Measurements from ENCODE around the gene XPR1. TPM values are rescaled to one million over a fixed set of nuclear protein-coding genes. Genes with fewer than 3 reads are reported as not detected.

The XPR1 gene
- total RNA-seq, 2 donors from 2014 or later, result 18.6 to 18.9 TPM

DNA sequence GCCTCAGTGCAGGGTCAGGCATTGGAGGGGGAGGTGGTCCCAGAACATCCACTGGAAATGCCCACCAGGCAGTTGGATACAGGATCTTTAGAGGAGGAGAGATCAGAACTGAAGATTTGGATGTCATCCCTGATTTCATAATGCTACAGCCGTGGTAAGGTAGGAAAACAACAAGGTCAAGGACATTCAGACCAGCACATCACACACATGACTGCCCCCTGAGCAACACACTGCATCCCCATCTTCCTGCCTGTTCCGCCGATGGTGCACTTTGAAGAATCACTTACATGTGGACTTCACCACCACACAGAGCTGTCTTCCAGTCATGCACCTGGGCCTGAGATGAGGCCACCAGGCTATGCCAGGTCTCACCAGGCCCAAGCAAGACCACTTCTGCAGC lies 297.6 kb downstream of the XPR1 start:
- H3K9me3 ChIP-seq (ENCODE audit: control insufficient read depth, low read length, poor library complexity, severe bottlenecking), result no peaks in the 10 kb centered on the region
- Mint-ChIP-seq H3K4me1 (peaks cover 7% of the 10 kb centered on the region), H3K4me3 (no peak overlapping the region), H3K27me3 (peaks cover 6% of the 10 kb centered on the region), H3K36me3 (ENCODE audit: low read depth) (no peaks in the 10 kb centered on the region), H3K27ac (no peak overlapping the region)
- ATAC-seq (no peak), DNase-seq (no peak)

DNA sequence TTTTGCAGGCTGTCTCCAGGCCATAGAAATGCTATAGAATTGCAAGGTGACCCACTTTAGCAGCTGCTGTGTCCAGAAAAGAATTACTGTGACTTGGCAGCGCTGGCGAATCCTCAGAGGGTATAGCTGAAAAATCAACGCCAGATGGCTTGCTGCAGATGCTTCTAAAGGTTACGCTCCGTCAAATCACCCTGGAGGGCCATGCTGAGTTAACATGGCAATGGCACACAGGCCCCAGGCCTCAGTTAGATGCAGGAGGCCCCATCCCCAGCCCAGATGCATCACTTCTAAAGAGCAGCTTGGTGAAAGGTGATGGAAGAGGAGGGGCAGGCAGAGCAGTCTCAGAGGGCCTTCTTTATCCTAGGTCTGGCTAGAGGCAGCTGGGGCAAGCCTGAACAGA lies 298.9 kb downstream of the XPR1 start:
- H3K4me3 Mint-ChIP-seq, result no peak overlapping the region
- DNase-seq (no peak), ATAC-seq (no peak)
- H3K9me3 ChIP-seq (ENCODE audit: control insufficient read depth, low read length, poor library complexity, severe bottlenecking), result no peaks in the 10 kb centered on the region
- H3K4me1 Mint-ChIP-seq, result peaks cover 11% of the 10 kb centered on the region
- H3K27ac Mint-ChIP-seq, result no peak overlapping the region
- no peaks in the 10 kb centered on the region for H3K36me3 Mint-ChIP-seq (ENCODE audit: low read depth)
- no peaks in the 10 kb centered on the region for H3K27me3 Mint-ChIP-seq

- Mint-ChIP-seq H3K4me1 (peaks cover 11% of the 10 kb centered on the region), H3K27me3 (no peaks in the 10 kb centered on the region), H3K36me3 (ENCODE audit: low read depth) (no peaks in the 10 kb centered on the region), H3K27ac (no peak overlapping the region), H3K4me3 (no peak overlapping the region)
- DNase-seq (no peak), ATAC-seq (no peak)
- no peaks in the 10 kb centered on the region for H3K9me3 ChIP-seq (ENCODE audit: control insufficient read depth, low read length, poor library complexity, severe bottlenecking)
Measured at GRCh38 chr1:180931529-180931928, 299.7 kb downstream of the XPR1 start.

- H3K4me3 Mint-ChIP-seq, result no peak overlapping the region
- DNase-seq (no peak), ATAC-seq (no peak)
- no peaks in the 10 kb centered on the region for H3K27me3 Mint-ChIP-seq
- no peaks in the 10 kb centered on the region for H3K9me3 ChIP-seq (ENCODE audit: control insufficient read depth, low read length, poor library complexity, severe bottlenecking)
- H3K4me1 Mint-ChIP-seq, result peaks cover 9% of the 10 kb centered on the region
- no peak overlapping the region for H3K27ac Mint-ChIP-seq
- H3K36me3 Mint-ChIP-seq (ENCODE audit: low read depth), result no peaks in the 10 kb centered on the region
Measured at GRCh38 chr1:180932378-180932777, 300.6 kb downstream of the XPR1 start.

DNA sequence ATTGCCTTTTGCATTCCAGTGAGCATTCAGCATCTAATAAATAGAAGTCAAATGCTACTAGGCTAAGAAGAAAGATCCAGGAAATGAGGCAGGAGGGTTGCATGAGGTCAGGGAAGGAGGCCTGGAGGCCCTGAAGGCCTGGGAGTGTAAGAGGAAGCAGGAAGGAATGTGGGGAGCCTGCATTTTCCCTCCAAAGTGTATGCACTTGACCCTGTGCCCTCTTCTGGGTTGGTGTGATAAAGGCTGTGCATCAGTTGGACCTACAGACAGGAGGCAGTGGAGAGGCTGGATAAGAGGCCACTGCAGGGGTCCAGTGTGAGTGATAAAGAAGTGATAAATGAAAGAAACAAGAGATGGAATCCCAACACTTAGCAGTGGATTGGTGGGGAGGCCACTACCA lies 301.3 kb downstream of the XPR1 start:
- Mint-ChIP-seq H3K27ac (no peak overlapping the region), H3K4me3 (no peak overlapping the region), H3K4me1 (peaks cover 9% of the 10 kb centered on the region), H3K27me3 (peaks cover 7% of the 10 kb centered on the region), H3K36me3 (ENCODE audit: low read depth) (no peaks in the 10 kb centered on the region)
- ATAC-seq, result no peak
- H3K9me3 ChIP-seq (ENCODE audit: control insufficient read depth, low read length, poor library complexity, severe bottlenecking), result no peaks in the 10 kb centered on the region
- DNase-seq, result no peak

- Mint-ChIP-seq H3K27ac (no peak overlapping the region), H3K4me3 (no peak overlapping the region), H3K36me3 (ENCODE audit: low read depth) (no peaks in the 10 kb centered on the region), H3K27me3 (peaks cover 14% of the 10 kb centered on the region), H3K4me1 (peaks cover 11% of the 10 kb centered on the region)
- ATAC-seq, result no peak
- H3K9me3 ChIP-seq (ENCODE audit: control insufficient read depth, low read length, poor library complexity, severe bottlenecking), result no peaks in the 10 kb centered on the region
- no peak for DNase-seq
Measured at GRCh38 chr1:180934563-180934962, 302.7 kb downstream of the XPR1 start.

GRCh38 chr1:180935326-180936109 lies 303.7 kb downstream of the XPR1 start:
- no peak for ATAC-seq

DNA sequence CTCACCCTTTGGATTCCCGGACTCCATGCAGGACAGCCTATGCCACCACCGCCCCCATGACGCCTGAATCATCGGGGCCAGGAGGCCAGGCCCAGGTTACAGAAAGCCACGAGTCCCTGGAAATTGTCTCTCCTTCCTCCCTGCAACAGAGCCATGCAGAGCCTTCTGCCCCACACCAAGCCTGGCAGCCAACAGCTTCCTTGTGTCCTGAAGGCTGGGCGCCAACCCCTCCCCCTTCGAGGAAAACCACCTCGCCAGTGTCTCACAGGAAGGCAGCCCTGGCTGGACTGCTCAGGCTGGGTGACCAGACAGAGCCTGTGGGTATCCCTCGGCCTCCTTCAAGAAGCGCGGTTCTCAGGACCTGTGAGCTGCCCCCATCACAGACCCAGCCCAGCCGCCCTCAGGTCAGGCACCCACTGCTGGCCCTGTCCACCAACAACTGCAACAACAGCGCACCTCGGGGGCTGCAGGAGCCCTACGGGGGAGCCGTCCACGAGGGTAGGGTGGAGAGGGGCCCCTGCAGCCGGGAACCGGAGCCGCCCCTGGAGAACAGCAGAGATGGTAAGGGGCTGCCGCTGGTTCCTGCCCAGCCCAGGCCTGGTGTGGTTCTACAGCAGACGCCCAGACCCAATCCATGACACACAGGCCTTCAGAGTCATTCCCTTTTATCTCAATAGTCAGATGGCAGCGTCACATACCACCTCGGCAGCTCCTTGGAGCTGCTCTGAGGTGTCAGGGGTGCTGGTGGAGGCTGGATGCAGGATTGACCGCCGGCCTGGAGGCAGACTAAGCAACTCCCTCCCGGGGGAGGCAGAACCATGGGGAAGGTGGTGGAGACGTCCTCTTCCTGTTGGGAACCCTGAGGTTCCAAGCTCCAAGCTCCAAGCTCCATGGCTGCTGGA lies 304.5 kb downstream of the XPR1 start:
- no peak overlapping the region for H3K27ac Mint-ChIP-seq
- peaks cover 17% of the 10 kb centered on the region for H3K4me1 Mint-ChIP-seq
- no peak for ATAC-seq
- DNase-seq, result no peak
- H3K27me3 Mint-ChIP-seq, result peaks cover 19% of the 10 kb centered on the region
- H3K4me3 Mint-ChIP-seq, result no peak overlapping the region
- H3K36me3 Mint-ChIP-seq (ENCODE audit: low read depth), result no peaks in the 10 kb centered on the region
- no peaks in the 10 kb centered on the region for H3K9me3 ChIP-seq (ENCODE audit: control insufficient read depth, low read length, poor library complexity, severe bottlenecking)

More at GRCh38 chr1:180935326-180936109, 303.7 kb downstream of the XPR1 start:
- H3K9me3 ChIP-seq (ENCODE audit: control insufficient read depth, low read length, poor library complexity, severe bottlenecking), result no peaks in the 10 kb centered on the region
- H3K36me3 Mint-ChIP-seq (ENCODE audit: low read depth), result no peaks in the 10 kb centered on the region
- no peak overlapping the region for H3K4me3 Mint-ChIP-seq
- no peak overlapping the region for H3K27ac Mint-ChIP-seq
- H3K27me3 Mint-ChIP-seq, result peaks cover 19% of the 10 kb centered on the region
- DNase-seq, result no peak
- H3K4me1 Mint-ChIP-seq, result peaks cover 16% of the 10 kb centered on the region

- Mint-ChIP-seq H3K36me3 (ENCODE audit: low read depth) (no peaks in the 10 kb centered on the region), H3K27ac (no peak overlapping the region), H3K4me3 (no peak overlapping the region), H3K27me3 (peaks cover 19% of the 10 kb centered on the region), H3K4me1 (peaks cover 19% of the 10 kb centered on the region)
- ATAC-seq (no peak), DNase-seq (no peak)
- H3K9me3 ChIP-seq (ENCODE audit: control insufficient read depth, low read length, poor library complexity, severe bottlenecking), result no peaks in the 10 kb centered on the region
Measured at GRCh38 chr1:180937012-180937372, 305.2 kb downstream of the XPR1 start.

- ATAC-seq (no peak), DNase-seq (no peak)
- Mint-ChIP-seq H3K4me3 (no peak overlapping the region), H3K27me3 (peaks cover 19% of the 10 kb centered on the region), H3K36me3 (ENCODE audit: low read depth) (no peaks in the 10 kb centered on the region), H3K27ac (no peak overlapping the region), H3K4me1 (peaks cover 19% of the 10 kb centered on the region)
- no peaks in the 10 kb centered on the region for H3K9me3 ChIP-seq (ENCODE audit: control insufficient read depth, low read length, poor library complexity, severe bottlenecking)
Measured at GRCh38 chr1:180937624-180938225, 305.9 kb downstream of the XPR1 start.

GRCh38 chr1:180939073-180939710 lies 307.4 kb downstream of the XPR1 start:
- Mint-ChIP-seq H3K36me3 (ENCODE audit: low read depth) (no peaks in the 10 kb centered on the region), H3K4me3 (no peak overlapping the region), H3K4me1 (peaks cover 13% of the 10 kb centered on the region), H3K27ac (no peak overlapping the region), H3K27me3 (peaks cover 19% of the 10 kb centered on the region)
- no peak for ATAC-seq
- no peaks in the 10 kb centered on the region for H3K9me3 ChIP-seq (ENCODE audit: control insufficient read depth, low read length, poor library complexity, severe bottlenecking)
- no peak for DNase-seq

- DNase-seq, result no peak
- no peak overlapping the region for H3K4me3 Mint-ChIP-seq
Measured at GRCh38 chr1:180939711-180940103, 307.9 kb downstream of the XPR1 start.

More at GRCh38 chr1:180939711-180940103, 307.9 kb downstream of the XPR1 start:
- Mint-ChIP-seq H3K4me1 (peaks cover 10% of the 10 kb centered on the region), H3K27ac (no peak overlapping the region), H3K36me3 (ENCODE audit: low read depth) (no peaks in the 10 kb centered on the region), H3K27me3 (peaks cover 19% of the 10 kb centered on the region)
- no peak for ATAC-seq
- H3K9me3 ChIP-seq (ENCODE audit: control insufficient read depth, low read length, poor library complexity, severe bottlenecking), result no peaks in the 10 kb centered on the region

Data from T-helper 17 cell (primary cell).